Activated CD8-positive, alpha-beta T cell treated with anti-CD3 and anti-CD28 coated beads for 36 hours (primary cell): ENCODE data around the gene TGFBR2. TPM values are rescaled to one million over a fixed set of nuclear protein-coding genes. Genes with fewer than 3 reads are reported as not detected.

Experiments
- ATAC-seq: fragments of 200-7000 bp; cut with Tn5 transposase; one replicate; pipeline ENCODE4 v1.10.0; 2021; ENCODE audit warnings: mild to moderate bottlenecking, moderate library complexity
- CTCF ChIA-PET: fragments of 350-600 bp; sonication (Branson Sonifier 250); formaldehyde crosslinking; loops from one replicate; lab custom pipeline; 2021; ENCODE audit warnings: antibody characterized with exemption; lab: Charles Lee
- POLR2A ChIA-PET: fragments of 350-600 bp; sonication (Branson Sonifier 250); formaldehyde crosslinking; loops from one replicate; lab custom pipeline; 2021; ENCODE audit warnings: antibody characterized with exemption; lab: Charles Lee
- DNase-seq: peaks from one replicate; pipeline ENCODE4 v3.0.0-alpha.2; 2020
- H3K27ac Mint-ChIP-seq: one replicate; pipeline ENCODE4 v1.8.0; 2021; ENCODE audit warnings: mild to moderate bottlenecking, mixed read lengths
- H3K27me3 Mint-ChIP-seq: one replicate; pipeline ENCODE4 v1.8.0; 2021; ENCODE audit warnings: mixed read lengths
- H3K36me3 Mint-ChIP-seq: one replicate; pipeline ENCODE4 v1.8.0; 2021; ENCODE audit warnings: low read depth, mixed read lengths
- H3K4me1 Mint-ChIP-seq: one replicate; pipeline ENCODE4 v1.8.0; 2021; ENCODE audit warnings: low read depth, mixed read lengths
- H3K4me3 Mint-ChIP-seq: one replicate; pipeline ENCODE4 v1.8.0; 2021; ENCODE audit warnings: mild to moderate bottlenecking, moderate library complexity, mixed read lengths
- H3K9me3 Mint-ChIP-seq: one replicate; pipeline ENCODE4 v1.8.0; 2021; ENCODE audit warnings: mixed read lengths
- intact Hi-C: fragments of 100-400 bp; cut with micrococcal nuclease; formaldehyde crosslinking; loops from one replicate; pipeline ENCODE4 v1.10.0; 2022
- total RNA-seq, 2 experiments: library from RNA; stranded (reverse); gene quantifications; one replicate each; pipeline ENCODE4 v1.2.3, GENCODE V29; 2021
- TF ChIP-seq, protein P1 (sequence below): fragments of 200-600 bp; IDR thresholded peaks from one replicate; pipeline ENCODE4 v1.8.0; 2022; ENCODE audit warnings: antibody characterized with exemption, mild to moderate bottlenecking

The TGFBR2 gene
- total RNA-seq, 2 experiments from 2014 or later: 49.1 to 50.0 TPM

DNA sequence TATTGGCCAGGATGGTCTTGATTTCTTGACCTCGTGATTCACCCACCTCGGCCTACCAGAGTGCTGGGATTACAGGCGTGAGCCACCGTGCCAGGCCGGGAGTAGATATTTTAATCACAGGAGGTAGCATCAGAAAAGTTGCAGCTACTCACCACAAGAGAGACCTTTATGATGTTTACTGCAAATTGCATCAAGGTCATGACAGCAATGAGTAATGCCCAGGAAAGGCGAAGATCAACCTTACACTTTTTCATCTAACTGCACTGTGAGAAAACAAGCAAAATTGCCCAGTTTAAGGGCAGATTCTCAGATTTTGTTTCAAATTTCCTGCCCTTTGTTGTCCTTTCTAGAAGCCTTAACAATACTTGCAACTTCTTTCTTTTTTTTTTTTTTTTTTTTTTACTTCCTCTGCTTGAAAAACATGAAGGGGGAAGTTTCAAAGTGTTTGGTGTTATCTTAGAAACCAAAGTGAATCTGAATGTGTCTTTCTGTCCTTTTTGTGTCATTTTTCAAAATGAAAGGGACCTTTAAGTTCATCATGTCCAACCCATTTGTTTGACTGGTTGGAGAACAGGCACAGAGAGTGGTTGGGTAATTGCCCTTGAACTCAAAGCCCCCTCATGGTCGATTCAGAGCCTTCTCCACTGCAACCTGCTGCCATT is 25.0 kb downstream of the TGFBR2 start:
- H3K36me3 Mint-ChIP-seq: peaks cover 75% of the 10 kb centered on the region
- peak; percentile 85 for DNase-seq
- H3K27me3 Mint-ChIP-seq: no peaks in the 10 kb centered on the region
- H3K4me3 Mint-ChIP-seq: peak overlapping the region; percentile 61
- TF ChIP-seq, protein P1, sequence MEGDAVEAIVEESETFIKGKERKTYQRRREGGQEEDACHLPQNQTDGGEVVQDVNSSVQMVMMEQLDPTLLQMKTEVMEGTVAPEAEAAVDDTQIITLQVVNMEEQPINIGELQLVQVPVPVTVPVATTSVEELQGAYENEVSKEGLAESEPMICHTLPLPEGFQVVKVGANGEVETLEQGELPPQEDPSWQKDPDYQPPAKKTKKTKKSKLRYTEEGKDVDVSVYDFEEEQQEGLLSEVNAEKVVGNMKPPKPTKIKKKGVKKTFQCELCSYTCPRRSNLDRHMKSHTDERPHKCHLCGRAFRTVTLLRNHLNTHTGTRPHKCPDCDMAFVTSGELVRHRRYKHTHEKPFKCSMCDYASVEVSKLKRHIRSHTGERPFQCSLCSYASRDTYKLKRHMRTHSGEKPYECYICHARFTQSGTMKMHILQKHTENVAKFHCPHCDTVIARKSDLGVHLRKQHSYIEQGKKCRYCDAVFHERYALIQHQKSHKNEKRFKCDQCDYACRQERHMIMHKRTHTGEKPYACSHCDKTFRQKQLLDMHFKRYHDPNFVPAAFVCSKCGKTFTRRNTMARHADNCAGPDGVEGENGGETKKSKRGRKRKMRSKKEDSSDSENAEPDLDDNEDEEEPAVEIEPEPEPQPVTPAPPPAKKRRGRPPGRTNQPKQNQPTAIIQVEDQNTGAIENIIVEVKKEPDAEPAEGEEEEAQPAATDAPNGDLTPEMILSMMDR: no peak
- no peaks in the 10 kb centered on the region for H3K9me3 Mint-ChIP-seq
- peaks cover 93% of the 10 kb centered on the region for H3K4me1 Mint-ChIP-seq
- peak; percentile 71 for ATAC-seq
- POLR2A ChIA-PET: interaction anchor here (0.7 to 6.5 kb wide), 11 partner anchors 9 to 27 kb away, joined by 3 to 48 read pairs (median 8); partner anchors contain the start of gene TGFBR2
- intact Hi-C loops: no loop called here
- CTCF ChIA-PET: interaction anchor here (0.8 to 1.6 kb wide), 7 partner anchors 9 to 62 kb away, joined by 3 to 6 read pairs (median 4); no protein-coding TSS in a partner anchor
- H3K27ac Mint-ChIP-seq: peak overlapping the region; percentile 98

DNA sequence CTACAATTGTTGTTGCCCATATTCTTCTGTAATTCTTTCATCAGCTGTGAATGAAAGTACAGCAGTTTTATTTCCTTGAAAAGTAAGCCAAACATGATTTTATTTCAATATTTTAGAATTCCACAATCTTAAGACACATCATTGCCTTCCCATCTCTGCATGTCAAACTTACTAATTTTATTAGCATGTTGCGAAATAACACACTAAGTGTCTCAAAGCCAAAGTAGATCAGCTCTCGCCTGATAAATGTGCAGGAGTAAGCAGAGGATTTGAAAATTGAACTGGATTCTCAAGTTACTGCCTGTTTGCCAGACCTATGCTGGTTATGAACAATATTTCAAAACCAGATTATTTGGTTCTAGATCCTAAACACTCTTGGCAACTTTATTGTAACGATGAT is 25.7 kb downstream of the TGFBR2 start:
- peak overlapping the region; percentile 98 for H3K27ac Mint-ChIP-seq
- intact Hi-C loops: no loop called here
- peaks cover 77% of the 10 kb centered on the region for H3K36me3 Mint-ChIP-seq

DNA sequence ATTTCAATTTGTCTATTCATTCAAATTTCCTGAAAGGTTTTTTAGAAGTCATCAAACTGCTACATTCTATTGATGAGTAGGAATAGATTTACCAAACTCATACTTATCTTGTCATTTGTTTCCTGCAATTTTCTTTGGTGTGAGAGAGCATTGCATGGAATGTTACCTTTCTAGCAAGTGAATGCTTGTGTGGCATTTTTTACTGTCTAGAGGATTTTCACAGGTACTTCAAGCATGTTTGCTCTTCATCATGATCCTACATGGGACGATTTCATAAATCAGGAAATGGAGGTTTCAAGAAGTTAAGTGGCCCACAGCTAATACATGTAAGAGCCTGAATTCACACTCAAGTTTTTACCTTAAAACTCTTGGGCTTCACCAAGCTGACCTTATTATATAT is 26.1 kb downstream of the TGFBR2 start:
- ATAC-seq (no peak), DNase-seq (no peak)
- peaks cover 81% of the 10 kb centered on the region for H3K36me3 Mint-ChIP-seq
- ChIA-PET CTCF (interaction anchor here (1.0 to 1.6 kb wide), 6 partner anchors 10 to 61 kb away, joined by 3 to 6 read pairs (median 5); no protein-coding TSS in a partner anchor), POLR2A (interaction anchor here (1.3 to 6.5 kb wide), 8 partner anchors 10 to 26 kb away, joined by 5 to 48 read pairs (median 12); partner anchors contain the start of gene TGFBR2)
- peaks cover 95% of the 10 kb centered on the region for H3K4me1 Mint-ChIP-seq
- intact Hi-C loops: no loop called here
- H3K9me3 Mint-ChIP-seq: no peaks in the 10 kb centered on the region
- H3K27me3 Mint-ChIP-seq: no peaks in the 10 kb centered on the region
- peak overlapping the region; percentile 61 for H3K4me3 Mint-ChIP-seq
- TF ChIP-seq, protein P1: no peak
- peak overlapping the region; percentile 98 for H3K27ac Mint-ChIP-seq

More for the DNA sequence above, 25.7 kb downstream of the TGFBR2 start:
- ChIA-PET CTCF (interaction anchor here (1.0 to 1.6 kb wide), 7 partner anchors 9 to 62 kb away, joined by 3 to 6 read pairs (median 5); no protein-coding TSS in a partner anchor), POLR2A (interaction anchor here (0.7 to 6.5 kb wide), 9 partner anchors 9 to 26 kb away, joined by 5 to 48 read pairs (median 11); partner anchors contain the start of gene TGFBR2)
- H3K9me3 Mint-ChIP-seq: no peaks in the 10 kb centered on the region
- peaks cover 93% of the 10 kb centered on the region for H3K4me1 Mint-ChIP-seq
- ATAC-seq: no peak
- TF ChIP-seq, protein P1: no peak
- no peaks in the 10 kb centered on the region for H3K27me3 Mint-ChIP-seq
- peak overlapping the region; percentile 61 for H3K4me3 Mint-ChIP-seq
- DNase-seq: no peak

DNA sequence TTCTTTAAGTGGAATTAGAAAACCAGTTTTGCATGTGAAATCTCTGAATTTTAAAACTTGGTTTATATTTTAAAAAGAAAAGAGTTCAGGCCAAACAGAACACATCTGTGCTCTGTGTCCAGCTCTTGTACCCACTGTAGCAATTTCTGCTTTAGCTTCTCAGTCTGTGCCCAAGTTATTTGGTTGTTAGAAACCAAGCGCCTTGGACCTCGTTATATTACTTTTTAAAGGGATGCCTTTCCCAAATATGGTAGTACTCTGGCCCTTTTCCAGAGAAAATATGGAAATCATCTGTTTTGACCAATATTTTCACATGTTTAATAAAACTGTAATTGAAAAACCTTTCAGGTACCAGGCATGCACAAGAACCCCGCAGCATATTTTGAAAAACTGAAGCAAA is 27.3 kb downstream of the TGFBR2 start:
- peaks cover 97% of the 10 kb centered on the region for H3K4me1 Mint-ChIP-seq
- no peaks in the 10 kb centered on the region for H3K27me3 Mint-ChIP-seq
- POLR2A ChIA-PET: interaction anchor here (0.6 to 6.5 kb wide), 7 partner anchors 15 to 48 kb away, joined by 3 to 48 read pairs (median 5); partner anchors contain the start of gene TGFBR2
- ATAC-seq (no peak), DNase-seq (no peak)
- H3K4me3 Mint-ChIP-seq: peak overlapping the region; percentile 14
- peaks cover 81% of the 10 kb centered on the region for H3K36me3 Mint-ChIP-seq
- TF ChIP-seq, protein P1: no peak
- no peaks in the 10 kb centered on the region for H3K9me3 Mint-ChIP-seq
- H3K27ac Mint-ChIP-seq: peak overlapping the region; percentile 98
- CTCF ChIA-PET: interaction anchor here (0.8 to 2.0 kb wide), 4 partner anchors 11 to 26 kb away, joined by 3 to 6 read pairs (median 4); no protein-coding TSS in a partner anchor
- intact Hi-C loops: no loop called here
